GM18858 (cell line): Measurements from ENCODE around the gene LARGE1.

Experiments
- ATAC-seq: cut with Tn5 transposase; IDR thresholded peaks from one replicate; pipeline ENCODE4 v1.9.1; 2021; ENCODE audit not compliant: unreplicated experiment

Gene LARGE1

DNA sequence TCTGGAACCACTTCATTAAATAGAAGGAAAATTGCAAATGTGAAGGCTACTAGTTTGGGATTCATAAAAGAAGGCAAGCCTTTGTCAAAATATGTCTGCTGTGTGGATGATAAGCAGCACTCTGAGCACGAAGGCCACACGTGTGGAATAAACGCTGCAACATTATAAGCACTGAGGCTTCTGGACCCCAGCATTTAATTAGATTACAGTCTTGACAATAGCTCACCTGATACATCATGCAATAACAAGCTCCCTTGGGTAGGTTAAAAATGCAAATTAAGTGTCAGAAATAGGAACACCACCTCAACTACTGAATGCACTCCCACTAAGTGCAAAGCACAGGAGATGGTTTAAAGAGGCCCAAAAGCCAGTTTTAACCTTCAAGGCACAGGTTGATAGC, 179.3 kb downstream of the LARGE1 start:
- no peak for ATAC-seq

DNA sequence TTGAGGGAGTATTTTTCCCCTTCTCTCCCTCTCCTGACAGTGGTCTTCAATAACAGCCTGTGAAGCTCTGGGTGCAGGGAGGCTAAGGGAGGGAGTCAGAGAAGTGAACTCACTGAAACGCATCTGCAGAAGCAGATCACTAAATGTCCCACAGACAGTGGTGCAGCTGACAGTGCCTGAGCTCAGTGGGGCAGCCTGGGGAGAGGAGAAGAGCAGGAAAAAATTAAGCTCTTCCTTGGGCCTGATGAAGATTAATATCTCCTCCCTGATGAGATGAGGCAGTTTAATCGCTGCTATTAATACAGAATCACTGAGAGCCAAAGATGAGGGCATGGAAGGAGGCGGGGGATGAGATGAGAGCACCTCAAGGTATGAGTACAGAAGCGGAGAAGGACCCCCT, 180.8 kb downstream of the LARGE1 start:
- ATAC-seq: no peak

DNA sequence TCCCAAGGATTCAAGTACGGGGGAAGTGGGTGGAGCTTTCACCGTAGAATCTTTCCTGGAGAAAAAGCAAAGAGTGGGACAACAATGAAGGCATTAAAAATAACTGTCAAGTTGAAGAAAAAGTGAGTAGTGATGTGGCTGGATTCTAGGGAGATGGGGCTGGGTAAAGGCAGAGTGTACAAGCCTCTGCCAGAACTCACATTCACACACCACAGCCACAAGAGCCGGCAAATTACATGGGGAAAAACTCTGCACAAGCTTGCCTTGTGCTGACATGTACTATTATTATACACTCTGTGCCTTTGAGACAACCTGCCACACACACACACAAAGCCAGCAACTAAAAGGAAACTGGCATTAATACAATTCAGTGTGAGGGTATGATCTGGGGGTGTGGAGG, 182.6 kb downstream of the LARGE1 start:
- ATAC-seq: no peak

DNA sequence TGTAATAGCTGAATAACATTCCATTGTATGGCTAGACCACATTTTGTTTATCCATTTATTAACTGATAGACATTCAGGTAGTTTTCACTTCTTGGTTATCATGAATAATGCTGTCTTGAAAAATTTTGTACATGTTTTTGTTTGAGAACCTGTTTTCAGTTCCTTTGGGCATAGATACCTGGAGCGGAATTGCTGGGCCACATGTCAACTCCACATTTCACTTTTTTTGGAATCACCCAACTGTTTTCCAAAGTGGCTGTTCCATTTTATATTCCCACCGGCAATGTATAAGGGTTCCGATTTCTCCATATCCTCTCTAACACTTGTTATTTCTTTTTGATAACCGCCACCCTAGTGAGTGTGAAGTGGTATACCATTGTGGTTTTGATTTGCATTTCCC, 184.3 kb downstream of the LARGE1 start:
- no peak for ATAC-seq

DNA sequence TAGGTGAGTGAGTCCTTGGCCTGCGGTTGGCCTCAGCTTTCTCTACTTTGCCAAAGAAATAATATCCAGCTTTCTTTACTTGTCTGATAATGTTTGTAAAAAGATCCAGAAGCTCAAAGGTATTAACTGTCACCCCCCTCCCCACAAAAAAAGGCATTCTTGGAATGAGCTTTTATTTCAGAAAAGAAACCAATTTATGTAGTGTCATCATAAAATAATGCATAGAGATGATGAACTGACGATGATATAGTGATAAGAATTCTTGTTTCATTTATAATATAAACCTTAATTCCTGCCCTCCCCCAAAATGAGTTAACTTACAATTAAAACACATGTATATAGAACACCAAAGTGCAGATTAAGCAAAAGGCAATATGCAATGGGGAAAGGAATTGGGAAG, 191.4 kb downstream of the LARGE1 start:
- no peak for ATAC-seq

DNA sequence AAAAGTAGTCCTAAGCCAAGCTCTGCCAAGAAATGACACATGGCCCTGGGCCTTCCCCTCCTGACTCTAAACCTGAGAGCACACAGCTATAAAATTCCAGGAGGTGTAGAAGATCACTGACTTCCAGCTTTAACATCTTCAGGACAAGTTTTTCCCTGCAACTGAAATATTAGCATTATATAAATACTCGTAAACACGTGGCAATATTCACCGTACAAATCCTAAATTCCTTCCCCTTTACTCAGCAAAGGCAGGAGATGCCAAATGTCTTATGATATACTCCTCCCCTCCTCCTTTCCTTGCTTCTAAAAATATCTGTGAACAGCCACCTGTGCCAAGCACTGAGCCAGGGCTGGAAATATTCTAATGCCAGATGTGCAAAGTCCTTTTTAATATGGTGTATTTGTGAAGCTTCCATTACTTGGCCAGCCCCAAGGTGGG, 194.0 kb downstream of the LARGE1 start:
- ATAC-seq: no peak

DNA sequence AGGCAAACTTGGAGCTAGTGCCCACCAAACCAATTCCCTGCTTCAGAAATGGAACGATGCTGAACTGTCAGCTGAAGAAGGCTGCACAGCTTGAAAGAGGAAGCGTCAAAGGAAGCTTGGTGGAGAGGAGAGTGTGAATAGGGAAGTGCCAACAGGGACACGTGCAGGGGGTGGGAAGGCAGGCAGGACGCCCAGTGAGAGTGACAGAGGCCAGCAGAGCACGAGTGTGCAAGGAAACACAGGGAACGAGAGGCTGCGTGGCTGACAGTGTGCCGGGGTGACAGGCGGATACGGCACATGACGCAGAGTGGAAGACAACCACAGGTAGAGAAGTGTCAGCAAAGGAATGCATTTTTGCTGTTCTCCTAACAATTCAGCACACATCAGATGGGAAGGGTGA, 196.4 kb downstream of the LARGE1 start:
- ATAC-seq: no peak

DNA sequence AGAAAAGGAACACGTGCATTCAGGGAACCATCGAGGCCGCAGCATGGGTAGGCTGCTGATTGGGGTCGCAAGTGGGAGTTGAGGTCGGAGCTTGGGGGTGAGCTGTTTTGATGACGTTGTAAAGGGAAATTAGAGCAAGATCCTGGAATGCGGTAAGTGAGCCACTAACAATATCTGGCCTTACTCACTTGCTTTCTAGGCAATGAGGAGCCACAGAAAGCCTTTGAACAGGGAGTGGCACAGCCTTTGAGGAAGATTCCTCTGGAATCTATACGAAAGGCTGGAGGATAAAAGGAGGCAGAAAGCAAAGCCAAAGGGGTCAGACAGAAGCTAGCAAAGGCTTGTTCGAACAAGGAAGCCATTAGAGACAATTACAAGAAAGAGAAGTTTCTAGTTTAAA, 197.5 kb downstream of the LARGE1 start:
- no peak for ATAC-seq

DNA sequence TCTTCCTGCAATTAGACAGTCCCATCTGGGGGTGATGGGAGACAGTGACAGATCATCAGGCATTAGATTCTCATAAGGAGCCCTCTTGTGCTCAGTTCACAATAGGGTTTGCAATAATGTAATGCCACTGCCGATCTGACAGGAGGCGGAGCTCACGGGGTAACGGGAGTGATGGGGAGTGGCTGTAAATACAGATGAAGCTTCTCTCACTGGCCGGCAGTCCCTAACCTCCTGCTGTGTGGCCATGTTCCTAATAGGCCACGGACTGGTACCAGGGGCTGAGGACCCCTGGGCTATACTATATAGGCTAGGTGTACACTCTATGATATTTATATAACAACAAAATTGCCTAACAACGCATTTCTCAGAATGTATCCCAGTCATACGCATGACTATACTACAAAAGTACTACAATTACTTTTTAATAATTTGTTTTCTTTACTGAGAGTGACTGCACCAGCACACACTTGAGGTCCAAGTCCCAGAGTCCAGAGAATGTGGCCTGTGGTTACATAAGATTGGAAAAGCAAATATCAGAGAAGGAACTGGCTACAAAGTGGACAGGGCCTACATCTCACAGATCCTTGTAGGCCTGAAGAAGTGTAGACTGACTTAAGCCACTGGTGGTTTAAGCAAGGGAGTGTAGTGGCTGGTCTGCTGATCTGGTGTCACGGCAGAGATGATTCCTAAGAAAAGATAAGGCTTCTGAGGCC, 200.0 kb downstream of the LARGE1 start:
- no peak for ATAC-seq

DNA sequence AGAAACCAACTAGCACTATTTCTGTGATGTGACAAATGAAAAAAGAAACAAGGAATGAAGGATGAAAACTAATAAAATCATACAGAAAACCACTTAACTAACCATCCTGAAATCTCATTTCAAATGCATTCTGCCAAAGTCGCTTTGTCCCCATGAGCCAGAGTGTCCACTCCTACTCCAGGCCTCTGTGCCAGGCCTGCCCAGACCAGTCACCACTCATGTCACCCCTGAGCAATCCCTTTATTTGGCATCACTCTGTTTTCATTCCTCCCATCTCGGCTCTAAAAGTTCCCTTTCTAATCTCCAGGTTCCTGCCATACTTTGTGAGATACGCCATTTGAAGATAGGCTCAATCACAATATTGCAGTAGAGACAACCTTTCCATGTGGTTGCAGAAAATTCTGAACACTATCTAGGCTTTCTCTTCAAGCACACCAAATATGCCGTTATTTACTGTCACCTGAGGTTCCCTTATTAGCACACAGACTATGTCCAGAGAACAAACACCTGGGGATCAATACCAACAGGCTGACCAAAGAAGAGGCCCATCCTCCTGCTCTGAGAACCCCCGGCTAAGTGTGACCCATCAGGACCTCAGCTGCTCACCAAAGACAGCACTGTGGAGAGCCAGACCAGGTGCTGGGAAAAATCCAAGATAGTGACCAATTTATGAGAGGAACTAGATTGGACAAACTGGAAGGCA, 202.4 kb downstream of the LARGE1 start:
- no peak for ATAC-seq

DNA sequence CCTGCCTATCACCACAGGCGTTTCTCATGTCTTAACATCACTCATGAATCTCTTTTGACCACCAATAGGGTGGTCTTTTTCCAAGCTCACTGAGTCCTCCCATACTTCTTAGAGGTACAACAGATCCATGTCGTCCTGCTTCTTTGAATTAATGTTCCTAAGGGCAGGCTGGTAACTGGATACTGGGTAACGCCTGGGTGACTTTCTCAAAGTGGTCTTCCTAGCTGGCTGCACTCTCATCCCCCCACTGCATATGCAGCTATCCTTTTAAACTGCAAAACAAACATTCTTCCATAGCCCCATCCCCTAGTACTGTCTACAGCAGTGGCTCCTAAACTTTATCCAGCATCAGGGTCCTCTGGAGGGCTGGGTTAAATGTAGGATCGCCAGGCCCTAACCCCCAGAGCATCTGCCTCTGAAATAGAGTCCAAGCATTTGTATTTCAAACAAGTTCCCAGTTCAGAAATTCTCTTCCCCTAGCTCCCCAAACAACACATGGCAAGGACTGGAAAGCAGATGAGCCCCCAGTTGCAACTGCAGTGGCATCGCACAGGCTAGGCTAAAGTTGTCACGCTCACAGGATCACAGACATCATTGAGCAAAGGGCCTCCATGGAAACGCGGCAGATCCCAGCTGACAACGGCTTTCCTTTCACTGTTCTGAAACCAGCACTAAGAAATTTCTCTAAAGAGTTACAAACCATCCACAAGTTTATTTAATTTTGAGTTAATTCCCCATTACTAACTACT, 204.9 kb downstream of the LARGE1 start:
- no peak for ATAC-seq

DNA sequence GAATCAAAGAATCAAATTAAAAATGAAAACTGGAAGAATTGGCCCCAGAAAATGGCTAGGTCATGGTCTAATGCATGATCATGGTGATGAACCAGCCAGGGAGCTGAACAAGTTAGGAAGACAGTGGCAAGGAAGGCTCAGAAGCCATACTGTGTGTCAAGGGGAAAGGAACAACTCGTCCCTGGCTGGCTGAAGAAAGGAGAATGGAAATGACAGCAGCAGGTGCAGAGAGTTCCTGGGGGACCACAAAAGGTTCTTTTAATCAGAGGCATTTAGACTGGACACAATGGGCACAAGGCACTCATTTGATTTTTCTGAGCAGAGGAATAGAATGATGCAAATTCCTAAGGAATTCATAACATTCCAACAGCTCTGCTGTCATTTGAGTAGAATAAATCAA, 209.9 kb downstream of the LARGE1 start:
- ATAC-seq: no peak

DNA sequence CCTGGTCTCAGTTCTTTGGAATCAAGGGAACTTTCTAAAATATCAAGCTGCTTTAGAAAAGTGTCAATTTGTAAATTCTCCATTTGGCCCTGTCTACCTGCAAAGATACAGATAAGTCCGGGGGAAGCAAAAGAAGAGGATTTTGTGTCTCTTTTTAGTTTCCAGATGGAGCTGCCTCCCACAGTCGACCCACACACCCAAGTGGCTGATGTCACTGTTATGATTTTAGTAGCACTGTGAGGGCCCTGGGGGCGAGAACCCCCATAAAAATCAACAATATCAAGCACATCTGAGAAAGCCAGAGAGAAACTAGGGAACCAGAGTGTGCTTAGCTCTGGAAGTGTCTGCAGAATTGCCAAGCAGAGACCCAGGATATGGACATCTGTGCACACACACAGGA, 212.7 kb downstream of the LARGE1 start:
- ATAC-seq: no peak

DNA sequence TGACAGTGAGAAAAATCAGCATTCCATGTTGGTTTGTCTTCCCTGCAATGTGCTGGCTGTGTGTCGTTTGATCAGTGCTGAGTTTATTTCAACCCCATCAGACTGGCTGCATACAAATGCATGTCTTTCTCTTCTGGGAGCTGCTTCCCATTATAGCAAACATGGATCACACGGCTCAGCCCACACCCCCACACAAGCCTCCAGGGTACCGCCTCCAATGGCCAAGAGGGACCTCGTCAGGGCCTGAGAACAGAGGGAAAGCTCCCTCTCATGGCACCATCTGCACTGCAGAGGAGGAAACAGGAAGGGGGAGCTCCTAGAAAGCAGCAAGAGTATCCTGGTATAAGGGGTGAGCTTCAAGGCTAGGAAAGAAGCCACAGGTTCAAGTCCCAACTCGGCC, 214.2 kb downstream of the LARGE1 start:
- ATAC-seq: no peak

DNA sequence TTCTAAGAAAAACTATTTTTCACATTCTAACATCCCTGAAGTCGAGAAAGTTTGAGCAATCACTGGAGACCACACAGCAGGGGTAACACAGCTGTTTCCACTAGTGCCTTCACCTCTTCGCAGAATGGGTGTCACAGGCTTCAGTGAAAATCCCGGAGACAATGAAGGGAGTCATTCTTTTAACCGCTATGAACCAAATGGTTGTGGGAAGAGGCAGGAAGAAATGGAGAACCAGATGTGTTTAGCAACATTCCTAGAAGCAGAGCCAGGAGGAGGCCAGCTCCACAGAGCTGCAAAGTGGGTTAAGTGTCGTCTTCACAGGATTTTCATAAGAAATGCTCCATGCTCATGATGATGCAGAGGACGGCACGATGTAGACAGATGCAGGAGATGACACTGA, 221.1 kb downstream of the LARGE1 start:
- no peak for ATAC-seq

DNA sequence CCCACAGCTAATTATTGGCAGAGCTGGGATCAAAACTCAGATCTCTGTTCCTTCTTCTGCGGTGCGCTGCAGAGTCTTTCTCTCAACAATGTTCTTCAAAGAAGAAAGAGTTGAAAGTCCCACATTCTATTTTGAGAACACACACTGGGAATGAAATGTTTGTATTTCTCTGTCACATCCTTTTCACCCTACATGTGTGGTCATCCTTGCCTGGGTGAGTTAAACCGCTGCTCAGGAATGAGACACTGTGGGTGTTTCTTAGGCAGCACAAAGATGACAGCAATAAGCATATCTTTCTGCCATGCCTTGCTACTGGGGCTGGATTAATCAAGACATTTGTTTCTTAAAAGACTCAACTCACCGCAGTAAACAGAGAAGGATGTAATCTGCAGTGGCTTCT, 222.6 kb downstream of the LARGE1 start:
- no peak for ATAC-seq

DNA sequence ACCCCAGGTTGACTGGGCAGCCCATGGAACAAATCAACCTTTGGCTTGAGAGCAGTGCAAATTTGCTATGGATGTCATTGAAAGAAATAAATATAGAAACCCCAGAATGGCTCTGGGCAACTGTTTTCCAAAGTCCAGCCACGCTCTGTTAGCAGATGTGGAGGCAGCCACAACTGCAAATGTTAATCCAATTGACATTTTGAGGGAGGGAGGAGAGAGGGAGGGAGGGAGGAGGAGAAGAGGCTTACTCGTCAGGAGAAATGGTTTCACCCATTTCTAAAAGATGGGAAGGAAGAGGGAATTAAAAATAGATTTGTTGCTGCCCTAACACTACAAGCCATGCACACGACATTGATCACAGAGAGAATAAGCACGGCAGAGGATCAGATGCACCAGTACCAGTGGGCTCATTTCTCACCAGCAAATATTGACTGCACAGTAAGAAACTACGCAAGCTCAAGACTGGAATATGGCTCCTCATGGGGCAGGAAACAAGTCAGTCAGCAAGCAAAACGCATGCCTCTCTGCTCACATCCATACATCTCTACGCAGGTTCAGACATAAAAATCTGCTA, 229.1 kb downstream of the LARGE1 start:
- no peak for ATAC-seq

DNA sequence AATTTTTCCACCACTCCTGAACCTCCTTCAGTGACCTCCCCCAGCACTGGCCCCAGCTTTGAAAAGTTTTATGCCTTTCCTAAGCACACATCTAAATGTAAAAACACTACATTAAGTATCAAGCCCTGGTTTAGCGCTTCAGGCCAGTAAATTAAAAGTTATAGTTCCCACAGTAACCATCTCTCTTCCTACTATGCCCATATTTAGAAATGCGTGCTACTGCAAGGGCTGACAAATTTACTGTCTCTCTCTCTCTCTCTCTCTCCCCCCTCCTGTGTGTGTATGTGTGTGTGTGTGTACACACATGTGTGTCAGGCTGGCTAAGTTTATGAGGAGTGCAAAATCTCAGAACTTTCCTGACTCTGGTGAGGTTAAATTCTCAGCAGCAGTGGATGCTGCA, 231.4 kb downstream of the LARGE1 start:
- no peak for ATAC-seq

DNA sequence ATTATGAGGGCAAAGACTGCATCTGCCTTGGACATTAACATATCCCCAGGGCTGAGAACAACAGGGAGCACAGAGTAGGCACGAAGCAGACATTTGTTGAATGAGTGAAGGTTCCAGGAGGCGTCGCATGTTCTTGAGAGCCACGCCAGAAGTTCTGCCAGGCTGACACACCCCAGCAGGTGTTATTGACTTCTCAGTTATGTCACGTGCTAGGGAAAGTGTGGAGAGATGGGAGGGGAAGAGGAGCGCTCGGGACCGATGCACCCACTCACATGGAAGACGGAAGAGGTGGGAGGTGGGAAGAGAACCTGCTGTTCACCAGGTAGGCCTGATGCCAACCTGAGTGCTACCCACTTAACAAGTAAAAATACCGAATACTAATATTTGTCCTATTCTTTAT, 232.8 kb downstream of the LARGE1 start:
- ATAC-seq: no peak

DNA sequence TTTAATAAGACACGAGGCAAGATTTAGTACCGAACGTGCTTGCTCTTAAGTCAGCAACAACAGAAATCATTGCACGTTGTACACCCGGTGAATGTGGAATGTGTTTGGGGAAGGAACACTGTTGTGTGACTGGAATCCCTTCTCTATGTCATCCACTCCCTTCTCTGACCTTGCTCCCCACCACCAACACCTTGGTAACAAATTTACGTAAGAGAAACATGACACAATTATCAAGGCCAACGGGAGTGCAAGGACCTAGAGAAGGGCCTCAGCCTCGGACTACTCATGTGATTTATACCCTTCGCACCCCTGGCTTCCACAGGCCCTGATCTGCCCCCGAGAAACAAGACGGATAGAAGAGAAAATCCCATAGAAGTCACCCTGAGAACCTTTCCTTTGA, 236.2 kb downstream of the LARGE1 start:
- no peak for ATAC-seq

DNA sequence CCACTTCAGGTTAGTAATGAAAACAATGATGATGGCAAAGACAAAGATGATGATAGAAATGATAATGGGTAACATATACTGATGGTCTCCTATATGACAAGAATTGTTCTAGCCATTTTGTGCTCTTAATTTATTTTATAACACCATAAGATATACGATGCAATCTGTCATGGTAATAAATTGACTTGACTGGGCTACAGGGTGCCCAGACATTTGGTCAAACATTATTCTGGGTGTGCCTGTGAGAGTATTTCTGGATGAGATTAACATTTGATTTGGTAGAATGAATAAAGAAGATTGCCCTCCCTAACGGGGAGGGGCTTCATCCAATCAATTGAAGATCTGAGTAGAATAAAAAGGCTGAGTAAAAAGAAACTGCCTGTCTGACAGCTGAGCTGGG, 237.3 kb downstream of the LARGE1 start:
- ATAC-seq: no peak

DNA sequence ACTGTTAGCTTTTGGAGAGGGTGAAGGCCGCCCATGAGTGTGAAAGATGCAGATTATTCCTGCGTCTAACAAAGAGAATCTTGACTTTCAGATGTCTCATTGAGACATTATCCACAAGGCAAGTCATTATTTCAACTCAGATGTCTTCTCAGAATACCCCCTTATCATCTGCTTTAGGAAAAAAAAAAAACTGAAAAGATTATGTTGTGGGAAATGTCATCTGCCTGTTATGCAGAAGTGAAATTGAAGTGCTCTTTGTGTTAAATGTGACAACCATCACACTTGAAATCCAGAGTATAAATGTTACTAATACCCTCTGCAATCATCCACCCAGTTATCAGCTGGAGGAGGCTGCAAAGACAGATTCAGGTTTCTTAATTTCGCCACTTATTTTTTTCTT, 239.6 kb downstream of the LARGE1 start:
- no peak for ATAC-seq
